Measurements from ENCODE around the gene NHLRC4.

NHLRC4 gene

DNA sequence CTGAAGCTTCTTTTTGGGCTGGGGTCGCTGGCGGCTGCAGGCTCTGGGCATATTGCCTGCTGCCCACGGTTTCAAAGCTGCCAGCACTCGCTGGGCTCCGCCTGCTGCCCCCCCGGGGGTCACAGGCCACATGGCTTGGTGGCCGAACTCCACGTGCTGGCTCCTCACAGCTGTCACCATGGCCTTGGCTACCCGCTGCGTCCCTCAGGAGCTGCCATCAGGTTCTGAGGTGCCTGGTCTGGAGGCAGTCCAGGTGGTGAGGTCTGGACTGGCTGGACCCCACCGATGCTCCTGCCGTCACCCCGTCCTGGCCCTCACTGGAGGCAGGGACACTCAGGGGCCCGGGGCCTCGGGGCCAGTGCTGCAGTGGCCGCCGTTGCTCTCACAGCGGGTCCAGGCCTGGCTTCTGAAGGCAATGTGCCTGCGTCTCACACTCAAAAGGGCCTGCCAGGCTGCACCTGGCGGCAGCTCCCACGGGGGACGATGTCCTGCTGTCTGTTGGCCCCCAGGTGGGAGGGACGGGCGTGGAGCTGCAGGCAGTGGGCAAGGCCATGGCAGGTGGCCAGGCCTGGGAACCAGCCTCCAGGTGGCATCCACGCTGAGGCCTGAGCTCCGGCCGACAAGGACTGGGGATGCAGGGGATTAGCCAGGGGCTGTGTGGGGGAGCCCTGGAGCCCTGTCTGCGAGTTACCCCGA lies 26.0 kb upstream of the NHLRC4 start:
- Histone ChIP-seq H3K9ac (ENCODE audit: insufficient read length, low read depth) (no peak overlapping the region), H3K36me3 (ENCODE audit: insufficient read depth, insufficient read length, low read length) (peaks cover 66% of the 10 kb centered on the region), H3K27me3 (ENCODE audit: insufficient read depth, insufficient read length) (no peaks in the 10 kb centered on the region), H3K4me3 (ENCODE audit: insufficient read length, low read depth) (no peak overlapping the region), H3K9me3 (ENCODE audit: insufficient read depth, low read length) (no peaks in the 10 kb centered on the region), H3K4me1 (ENCODE audit: insufficient read depth, insufficient read length) (peaks cover 8% of the 10 kb centered on the region)
- TF ChIP-seq ZNF274 (IDR thresholded peaks at IDR 0.05; ENCODE audit: low read depth, low read length) = no peak
- no peak for TF ChIP-seq SUZ12 (IDR thresholded peaks at IDR 0.05; ENCODE audit: extremely low read depth, insufficient read depth, insufficient read length)
- no peak for TF ChIP-seq YY1 (IDR thresholded peaks at IDR 0.05; ENCODE audit: insufficient read depth, insufficient read length)
- no peak for DNase-seq (ENCODE audit: low read depth, low spot score)

- no peak for TF ChIP-seq YY1 (IDR thresholded peaks at IDR 0.05; ENCODE audit: insufficient read depth, insufficient read length)
- TF ChIP-seq ZNF274 (IDR thresholded peaks at IDR 0.05; ENCODE audit: low read depth, low read length) = no peak
- TF ChIP-seq SUZ12 (IDR thresholded peaks at IDR 0.05; ENCODE audit: extremely low read depth, insufficient read depth, insufficient read length) = no peak
- DNase-seq (ENCODE audit: low read depth, low spot score) = no peak
- H3K9ac ChIP-seq (ENCODE audit: insufficient read length, low read depth) = no peak overlapping the region
- H3K27me3 ChIP-seq (ENCODE audit: insufficient read depth, insufficient read length) = no peaks in the 10 kb centered on the region
- no peaks in the 10 kb centered on the region for H3K9me3 ChIP-seq (ENCODE audit: insufficient read depth, low read length)
- H3K4me3 ChIP-seq (ENCODE audit: insufficient read length, low read depth) = no peak overlapping the region
- H3K36me3 ChIP-seq (ENCODE audit: insufficient read depth, insufficient read length, low read length) = peaks cover 57% of the 10 kb centered on the region
- peaks cover 17% of the 10 kb centered on the region for H3K4me1 ChIP-seq (ENCODE audit: insufficient read depth, insufficient read length)
Measured at GRCh38 chr16:543301-544164, 23.3 kb upstream of the NHLRC4 start.

DNA sequence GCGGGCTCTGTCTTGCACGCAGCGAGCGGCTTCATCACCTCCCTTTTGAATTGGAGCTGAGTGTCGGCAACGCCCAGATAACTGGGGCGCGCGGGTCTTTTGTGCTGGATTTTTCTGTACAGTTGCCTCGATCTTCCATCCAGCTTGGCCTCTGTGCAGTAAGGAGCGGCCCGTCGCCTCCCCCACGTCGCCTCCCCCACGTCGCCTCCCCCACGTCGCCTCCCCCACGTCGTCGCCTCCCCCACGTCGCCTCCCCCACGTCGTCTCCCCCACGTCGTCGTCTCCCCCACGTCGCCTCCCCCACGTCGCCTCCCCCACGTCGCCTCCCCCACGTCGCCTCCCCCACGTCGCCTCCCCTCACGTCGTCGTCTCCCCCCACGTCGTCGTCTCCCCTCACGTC lies 22.3 kb upstream of the NHLRC4 start:
- TF ChIP-seq YY1 (IDR thresholded peaks at IDR 0.05; ENCODE audit: insufficient read depth, insufficient read length) (no peak), ZNF274 (IDR thresholded peaks at IDR 0.05; ENCODE audit: low read depth, low read length) (no peak), SUZ12 (IDR thresholded peaks at IDR 0.05; ENCODE audit: extremely low read depth, insufficient read depth, insufficient read length) (no peak)
- no peak for DNase-seq (ENCODE audit: low read depth, low spot score)
- Histone ChIP-seq H3K9me3 (ENCODE audit: insufficient read depth, low read length) (no peaks in the 10 kb centered on the region), H3K9ac (ENCODE audit: insufficient read length, low read depth) (no peak overlapping the region), H3K36me3 (ENCODE audit: insufficient read depth, insufficient read length, low read length) (peaks cover 58% of the 10 kb centered on the region), H3K4me3 (ENCODE audit: insufficient read length, low read depth) (no peak overlapping the region), H3K4me1 (ENCODE audit: insufficient read depth, insufficient read length) (peaks cover 17% of the 10 kb centered on the region), H3K27me3 (ENCODE audit: insufficient read depth, insufficient read length) (no peaks in the 10 kb centered on the region)

DNA sequence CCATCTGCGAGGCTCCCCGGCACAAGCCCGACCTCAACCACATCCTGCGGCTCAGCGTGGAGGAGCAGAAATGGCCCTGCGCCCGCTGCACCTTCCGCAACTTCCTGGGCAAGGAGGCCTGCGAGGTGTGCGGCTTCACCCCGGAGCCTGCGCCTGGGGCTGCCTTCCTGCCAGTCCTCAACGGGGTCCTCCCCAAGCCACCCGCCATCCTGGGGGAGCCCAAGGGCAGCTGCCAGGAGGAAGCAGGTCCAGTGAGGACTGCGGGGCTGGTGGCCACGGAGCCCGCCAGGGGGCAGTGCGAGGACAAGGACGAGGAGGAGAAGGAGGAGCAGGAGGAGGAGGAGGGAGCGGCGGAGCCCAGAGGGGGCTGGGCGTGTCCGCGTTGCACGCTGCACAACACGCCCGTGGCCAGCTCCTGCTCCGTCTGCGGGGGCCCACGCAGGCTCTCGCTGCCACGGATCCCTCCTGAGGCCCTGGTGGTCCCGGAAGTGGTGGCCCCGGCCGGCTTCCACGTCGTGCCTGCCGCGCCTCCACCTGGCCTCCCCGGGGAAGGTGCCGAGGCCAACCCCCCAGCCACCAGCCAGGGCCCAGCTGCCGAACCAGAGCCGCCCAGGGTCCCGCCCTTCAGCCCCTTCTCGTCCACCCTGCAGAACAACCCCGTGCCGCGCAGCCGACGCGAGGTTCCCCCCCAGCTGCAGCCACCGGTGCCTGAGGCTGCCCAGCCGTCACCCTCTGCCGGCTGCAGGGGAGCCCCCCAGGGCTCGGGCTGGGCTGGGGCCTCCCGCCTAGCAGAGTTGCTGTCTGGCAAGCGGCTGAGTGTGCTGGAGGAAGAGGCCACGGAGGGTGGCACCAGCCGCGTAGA lies 19.7 kb upstream of the NHLRC4 start:
- Histone ChIP-seq H3K36me3 (ENCODE audit: insufficient read depth, insufficient read length, low read length) (peaks cover 51% of the 10 kb centered on the region), H3K4me1 (ENCODE audit: insufficient read depth, insufficient read length) (peaks cover 15% of the 10 kb centered on the region), H3K27me3 (ENCODE audit: insufficient read depth, insufficient read length) (no peaks in the 10 kb centered on the region), H3K4me3 (ENCODE audit: insufficient read length, low read depth) (no peak overlapping the region), H3K9ac (ENCODE audit: insufficient read length, low read depth) (no peak overlapping the region), H3K9me3 (ENCODE audit: insufficient read depth, low read length) (no peaks in the 10 kb centered on the region)
- no peak for DNase-seq (ENCODE audit: low read depth, low spot score)
- TF ChIP-seq YY1 (IDR thresholded peaks at IDR 0.05; ENCODE audit: insufficient read depth, insufficient read length) = no peak
- no peak for TF ChIP-seq ZNF274 (IDR thresholded peaks at IDR 0.05; ENCODE audit: low read depth, low read length)
- TF ChIP-seq SUZ12 (IDR thresholded peaks at IDR 0.05; ENCODE audit: extremely low read depth, insufficient read depth, insufficient read length) = no peak

DNA sequence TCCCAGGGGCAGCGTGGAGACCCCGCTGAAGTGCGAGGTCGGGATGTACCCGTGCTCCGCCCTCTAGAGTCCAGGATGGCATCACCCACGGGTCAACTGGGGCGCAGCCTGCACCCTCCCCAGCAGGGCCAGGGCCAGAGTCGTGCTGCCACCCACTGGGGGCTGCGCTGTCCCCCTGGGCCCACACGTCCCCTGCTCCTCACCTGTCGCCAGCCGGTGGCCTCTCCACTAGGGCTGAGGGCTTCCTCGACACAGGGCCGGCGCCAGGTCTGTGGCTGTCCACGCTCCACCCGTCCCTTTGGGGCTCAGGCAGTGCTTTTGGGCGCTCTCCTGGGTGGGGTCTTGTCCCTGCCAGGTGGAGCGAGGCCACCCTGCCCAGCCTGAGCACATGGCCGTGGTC lies 18.2 kb upstream of the NHLRC4 start:
- no peak overlapping the region for H3K4me3 ChIP-seq (ENCODE audit: insufficient read length, low read depth)
- TF ChIP-seq ZNF274 (IDR thresholded peaks at IDR 0.05; ENCODE audit: low read depth, low read length) (no peak), YY1 (IDR thresholded peaks at IDR 0.05; ENCODE audit: insufficient read depth, insufficient read length) (no peak)
- H3K9me3 ChIP-seq (ENCODE audit: insufficient read depth, low read length) = no peaks in the 10 kb centered on the region
- H3K36me3 ChIP-seq (ENCODE audit: insufficient read depth, insufficient read length, low read length) = peaks cover 57% of the 10 kb centered on the region
- no peaks in the 10 kb centered on the region for H3K27me3 ChIP-seq (ENCODE audit: insufficient read depth, insufficient read length)
- peaks cover 14% of the 10 kb centered on the region for H3K4me1 ChIP-seq (ENCODE audit: insufficient read depth, insufficient read length)
- DNase-seq (ENCODE audit: low read depth, low spot score) = no peak
- no peak overlapping the region for H3K9ac ChIP-seq (ENCODE audit: insufficient read length, low read depth)

DNA sequence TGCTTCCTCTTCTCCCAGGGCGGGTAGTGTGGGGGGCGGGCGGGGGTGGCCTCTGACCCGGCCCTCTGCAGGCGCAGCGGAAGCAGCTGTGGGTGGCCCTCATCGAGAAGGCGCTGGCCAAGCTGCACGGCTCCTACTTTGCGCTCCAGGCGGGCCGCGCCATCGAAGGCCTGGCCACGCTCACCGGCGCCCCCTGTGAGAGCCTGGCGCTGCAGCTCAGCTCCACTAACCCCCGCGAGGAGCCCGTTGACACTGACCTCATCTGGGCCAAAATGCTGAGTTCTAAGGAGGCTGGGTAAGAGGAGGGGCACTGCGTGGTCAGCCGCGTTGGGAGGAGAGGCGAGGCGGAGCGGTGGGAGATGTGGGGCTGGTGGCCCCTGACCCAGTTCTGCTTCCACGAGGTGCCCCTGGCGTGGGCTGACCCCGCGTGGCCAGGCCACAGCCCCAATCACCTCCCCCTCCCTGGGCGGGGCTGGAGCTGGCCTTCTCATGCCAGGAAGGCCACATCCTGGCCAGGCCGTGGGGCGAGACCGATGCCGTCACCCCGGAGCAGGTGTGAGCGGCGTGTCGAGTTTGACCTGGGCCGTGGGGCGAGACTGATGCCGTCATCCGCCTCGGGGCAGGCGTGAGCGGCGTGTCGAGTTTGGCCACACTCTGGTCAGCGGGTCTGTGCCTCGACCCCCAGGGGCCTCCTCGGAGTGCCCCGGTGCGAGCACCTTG lies 17.1 kb upstream of the NHLRC4 start:
- no peak for DNase-seq (ENCODE audit: low read depth, low spot score)
- Histone ChIP-seq H3K4me3 (ENCODE audit: insufficient read length, low read depth) (no peak overlapping the region), H3K4me1 (ENCODE audit: insufficient read depth, insufficient read length) (peaks cover 12% of the 10 kb centered on the region), H3K9me3 (ENCODE audit: insufficient read depth, low read length) (no peaks in the 10 kb centered on the region), H3K36me3 (ENCODE audit: insufficient read depth, insufficient read length, low read length) (peaks cover 63% of the 10 kb centered on the region), H3K27me3 (ENCODE audit: insufficient read depth, insufficient read length) (no peaks in the 10 kb centered on the region), H3K9ac (ENCODE audit: insufficient read length, low read depth) (no peak overlapping the region)
- no peak for TF ChIP-seq ZNF274 (IDR thresholded peaks at IDR 0.05; ENCODE audit: low read depth, low read length)
- TF ChIP-seq YY1 (IDR thresholded peaks at IDR 0.05; ENCODE audit: insufficient read depth, insufficient read length) = no peak
- no peak for TF ChIP-seq SUZ12 (IDR thresholded peaks at IDR 0.05; ENCODE audit: extremely low read depth, insufficient read depth, insufficient read length)
